Activated T-cell treated with anti-CD3 and anti-CD28 coated beads for 24 hours (primary cell): Measurements from ENCODE around the gene TAF11L6.
"Not testable (repeated sequence)": the region's sequence is repeated elsewhere in the genome, so short reads cannot be mapped to it uniquely, and the experiment has no call there.

Experiments
- DNase-seq: peaks from one replicate; pipeline ENCODE4 v3.0.0-alpha.2; 2020; ENCODE audit warnings: low read depth

Gene TAF11L6

GRCh38 chr5:17528369-17528768 lies at the start of gene TAF11L6:
Gene TAF11L6 (plus strand): TSS chr5:17528669.
- DNase-seq, result not testable (repeated sequence)

- no peak for DNase-seq
These were observed 47.1 kb upstream of the TAF11L6 start for GRCh38 chr5:17481378-17481777.

- DNase-seq, result no peak
These were observed 45.7 kb upstream of the TAF11L6 start for GRCh38 chr5:17482790-17483189.

- not testable (repeated sequence) for DNase-seq
These were observed 41.9 kb upstream of the TAF11L6 start for GRCh38 chr5:17486464-17487173.

- no peak for DNase-seq
These were observed 41.3 kb upstream of the TAF11L6 start for GRCh38 chr5:17487174-17487512.

- DNase-seq, result not testable (repeated sequence)
These were observed 37.2 kb upstream of the TAF11L6 start for GRCh38 chr5:17491257-17491656.

GRCh38 chr5:17492770-17493169 lies 35.7 kb upstream of the TAF11L6 start:
- DNase-seq, result no peak

- no peak for DNase-seq
These were observed 31.0 kb upstream of the TAF11L6 start for GRCh38 chr5:17497446-17497845.

- not testable (repeated sequence) for DNase-seq
These were observed 30.5 kb upstream of the TAF11L6 start, which contains the start of gene TAF11L2 for GRCh38 chr5:17497931-17498330. Gene TAF11L2 (plus strand): TSS chr5:17498231.

- DNase-seq, result no peak
These were observed 16.6 kb upstream of the TAF11L6 start for GRCh38 chr5:17511775-17512325.

GRCh38 chr5:17517526-17517925 lies 10.9 kb upstream of the TAF11L6 start:
- DNase-seq, result not testable (repeated sequence)

- not testable (repeated sequence) for DNase-seq
These were observed 10.4 kb upstream of the TAF11L6 start, which contains the start of gene TAF11L3 for GRCh38 chr5:17518067-17518466. Gene TAF11L3 (plus strand): TSS chr5:17518367.

- DNase-seq, result not testable (repeated sequence)
These were observed 9.0 kb upstream of the TAF11L6 start for GRCh38 chr5:17519508-17519907.

GRCh38 chr5:17521501-17521900 lies 7.0 kb upstream of the TAF11L6 start, which contains the start of gene TAF11L4:
Gene TAF11L4 (plus strand): TSS chr5:17521801.
- DNase-seq, result not testable (repeated sequence)

GRCh38 chr5:17524935-17525334 lies 3.5 kb upstream of the TAF11L6 start, which contains the start of gene TAF11L5:
Gene TAF11L5 (plus strand): TSS chr5:17525235.
- not testable (repeated sequence) for DNase-seq

GRCh38 chr5:17526504-17526903 lies 2.0 kb upstream of the TAF11L6 start:
- not testable (repeated sequence) for DNase-seq
